ENCODE data around the gene SRGAP3.

Gene SRGAP3

GRCh38 chr3:9139366-9139765 is 110.1 kb downstream of the SRGAP3 start:
- DNase-seq, result no peak

GRCh38 chr3:9137676-9138075 is 111.8 kb downstream of the SRGAP3 start:
- DNase-seq, result no peak

DNA sequence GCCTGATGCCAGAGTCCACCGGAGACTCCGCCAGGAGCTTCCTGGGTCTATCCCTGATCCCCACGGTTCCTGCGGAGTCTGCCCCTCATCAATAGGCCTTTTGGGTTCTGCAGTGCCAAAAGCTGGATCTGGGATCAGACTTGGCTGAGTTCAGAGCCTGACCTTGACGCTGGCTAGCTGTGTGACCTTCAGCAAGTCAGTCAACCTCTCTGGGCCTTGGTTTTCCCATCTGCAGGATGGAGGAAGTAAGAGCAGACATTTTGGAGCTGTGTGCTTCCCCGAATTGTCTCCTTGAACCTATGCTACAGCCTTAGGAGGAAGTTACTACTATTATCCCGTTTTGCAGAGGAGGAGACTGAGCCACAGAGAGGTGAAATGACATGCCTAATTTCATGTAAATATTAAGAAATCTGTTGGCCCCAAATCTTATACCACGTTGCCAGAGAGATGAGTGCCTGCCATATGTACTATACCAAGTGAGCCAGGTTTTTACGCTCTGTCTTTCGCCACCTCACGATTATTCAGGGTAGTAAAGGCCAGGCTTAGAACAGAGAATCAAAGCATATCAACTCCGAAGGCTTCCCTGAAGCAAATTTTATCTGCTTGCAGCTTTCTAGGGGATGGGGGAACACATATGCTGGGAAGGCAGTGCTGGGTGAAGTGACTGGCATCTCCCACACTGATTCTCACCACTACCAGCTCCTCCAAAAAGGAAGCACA is 112.5 kb downstream of the SRGAP3 start:
- no peak for DNase-seq

- DNase-seq, result no peak
Observed at GRCh38 chr3:9135930-9136525, 113.4 kb downstream of the SRGAP3 start.

- DNase-seq, result no peak
Observed at GRCh38 chr3:9135526-9135925, 113.9 kb downstream of the SRGAP3 start.

GRCh38 chr3:9133656-9134055 is 115.8 kb downstream of the SRGAP3 start:
- DNase-seq, result no peak

GRCh38 chr3:9130345-9131305 is 118.8 kb downstream of the SRGAP3 start:
- DNase-seq, result no peak

GRCh38 chr3:9129365-9129764 is 120.1 kb downstream of the SRGAP3 start:
- no peak for DNase-seq

DNA sequence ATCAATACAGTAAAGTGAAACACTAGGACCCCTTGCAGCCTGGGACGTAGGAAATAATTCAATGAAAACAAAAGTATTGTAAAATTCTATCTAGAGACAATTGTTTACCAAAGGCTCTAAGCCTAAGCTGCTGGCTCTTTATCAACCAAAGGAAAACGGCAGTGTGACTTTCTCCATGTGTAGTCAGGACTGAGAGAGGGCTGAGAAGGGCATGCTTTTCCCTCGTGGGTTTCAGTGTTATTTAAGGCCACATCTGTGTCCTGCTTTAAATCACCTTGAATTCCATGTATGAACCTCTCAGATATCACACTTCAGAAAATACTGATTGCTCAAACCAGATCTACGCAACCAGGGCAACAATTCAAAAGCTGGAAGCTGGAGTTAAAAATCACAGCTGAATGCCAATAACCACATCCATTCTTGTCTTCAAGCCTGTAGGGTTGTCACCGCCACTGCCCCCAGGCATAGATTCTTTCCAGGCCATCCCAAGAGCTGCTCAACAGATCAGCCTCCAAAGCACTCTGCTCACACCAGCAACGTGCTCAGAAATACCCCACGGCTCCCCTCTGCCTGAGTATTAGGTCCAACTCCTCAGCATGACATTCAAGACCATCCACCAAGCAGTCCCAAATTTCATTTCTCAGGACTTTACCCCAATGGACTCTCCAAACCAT is 124.0 kb downstream of the SRGAP3 start:
- no peak for DNase-seq

DNA sequence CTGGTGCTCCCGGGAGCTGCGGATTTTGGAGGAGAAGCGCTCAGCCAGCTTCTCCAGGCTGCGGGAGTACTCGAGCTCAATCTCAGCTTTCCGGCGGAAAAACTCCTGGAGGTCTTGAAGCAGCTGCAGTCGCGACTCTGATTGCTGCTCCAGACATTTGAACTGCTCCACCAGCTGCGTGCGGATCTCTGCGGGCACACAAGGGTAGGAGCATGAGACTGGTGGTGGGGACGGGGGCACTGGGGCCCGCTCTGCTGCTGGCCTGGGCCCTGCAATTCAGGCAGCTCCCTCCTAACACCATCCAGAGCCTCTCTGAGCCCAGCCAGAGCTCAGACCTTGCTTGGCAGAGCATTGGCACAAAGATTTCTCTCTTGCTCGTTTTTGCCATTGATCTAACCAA is 124.7 kb downstream of the SRGAP3 start:
- DNase-seq, result no peak

DNA sequence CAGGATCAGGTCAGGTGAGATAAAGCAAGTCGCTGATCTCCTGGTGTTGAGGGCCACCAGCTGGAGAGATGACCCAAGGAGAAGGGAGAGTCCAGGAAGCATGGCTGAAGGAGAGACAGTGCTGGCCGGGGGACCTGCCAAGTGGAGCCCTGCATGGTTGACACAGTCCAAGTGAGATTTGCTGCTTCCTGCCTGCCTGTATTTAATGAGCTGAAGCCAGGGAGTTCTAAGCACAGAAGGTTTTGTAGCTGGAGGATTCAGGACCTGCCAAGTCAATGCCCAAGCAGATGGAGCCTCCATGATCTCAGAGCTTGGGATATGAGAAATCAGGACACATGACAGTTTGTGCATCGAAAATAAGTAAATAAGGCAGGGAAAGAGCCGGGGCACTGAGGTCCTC is 125.6 kb downstream of the SRGAP3 start:
- no peak for DNase-seq

- no peak for DNase-seq
Observed at GRCh38 chr3:9122732-9123364, 126.6 kb downstream of the SRGAP3 start.

- DNase-seq, result no peak
Observed at GRCh38 chr3:9121366-9122001, 128.0 kb downstream of the SRGAP3 start.

GRCh38 chr3:9119331-9119730 is 130.1 kb downstream of the SRGAP3 start:
- no peak for DNase-seq

GRCh38 chr3:9118222-9118621 is 131.2 kb downstream of the SRGAP3 start:
- DNase-seq, result no peak

DNA sequence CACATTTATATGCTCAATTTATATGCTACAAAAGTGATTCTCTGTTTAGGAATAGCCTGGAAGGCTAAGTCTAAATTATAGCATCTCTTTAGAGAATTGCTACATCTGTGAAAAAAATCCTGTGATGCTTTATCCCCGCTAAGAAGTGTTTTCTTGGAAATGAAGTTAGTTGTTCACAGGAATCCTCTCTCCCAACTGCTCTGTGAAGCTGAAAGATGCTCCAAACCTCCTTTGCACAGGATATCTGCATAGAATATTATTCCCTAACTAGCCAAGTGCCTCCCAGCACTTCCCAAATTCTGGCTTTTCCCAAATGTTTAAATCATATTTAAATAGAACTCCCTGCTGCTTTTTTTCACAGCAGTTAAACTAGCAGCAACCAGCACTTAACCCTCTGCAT is 132.2 kb downstream of the SRGAP3 start:
- DNase-seq, result no peak

DNA sequence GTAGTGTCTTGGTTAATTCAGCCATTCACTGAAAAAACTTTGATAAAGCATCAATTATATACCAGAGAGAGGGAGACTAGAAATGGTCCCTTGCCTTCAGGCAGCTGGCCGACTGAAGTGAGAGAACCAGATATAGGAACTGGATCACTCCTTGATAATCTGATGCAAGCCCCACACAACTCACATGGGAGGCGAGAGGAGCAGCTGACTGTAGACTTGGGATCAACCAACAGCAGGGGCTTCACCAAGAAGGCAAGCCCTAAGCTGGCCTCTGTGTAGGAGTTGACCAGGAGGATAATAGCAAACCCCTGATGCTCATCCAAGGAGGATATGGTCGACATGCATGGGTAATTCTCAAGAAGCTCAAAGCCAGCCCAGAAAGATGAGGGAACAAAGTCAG is 133.1 kb downstream of the SRGAP3 start:
- no peak for DNase-seq

- DNase-seq, result no peak
Observed at GRCh38 chr3:9115336-9115735, 134.1 kb downstream of the SRGAP3 start.

DNA sequence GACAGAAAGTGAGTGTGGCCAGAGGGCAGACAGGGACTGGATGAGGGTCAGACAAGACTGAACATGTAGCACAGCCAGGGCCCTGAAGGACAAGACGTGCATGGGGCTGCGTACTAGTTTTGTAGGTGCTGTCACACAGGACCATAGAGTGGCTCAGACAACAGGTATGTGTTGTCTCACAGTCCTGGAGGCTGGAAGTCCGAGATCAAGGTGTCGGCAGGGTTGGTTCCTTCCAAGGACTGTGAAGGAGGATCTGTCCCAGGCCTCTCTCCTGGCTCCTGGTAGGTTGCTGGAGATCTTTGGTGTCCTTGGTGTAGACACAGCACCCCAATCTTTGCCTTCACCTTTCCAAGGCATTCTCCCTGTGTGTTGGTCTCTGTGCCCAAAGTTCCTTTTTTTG is 136.4 kb downstream of the SRGAP3 start:
- DNase-seq, result no peak

DNA sequence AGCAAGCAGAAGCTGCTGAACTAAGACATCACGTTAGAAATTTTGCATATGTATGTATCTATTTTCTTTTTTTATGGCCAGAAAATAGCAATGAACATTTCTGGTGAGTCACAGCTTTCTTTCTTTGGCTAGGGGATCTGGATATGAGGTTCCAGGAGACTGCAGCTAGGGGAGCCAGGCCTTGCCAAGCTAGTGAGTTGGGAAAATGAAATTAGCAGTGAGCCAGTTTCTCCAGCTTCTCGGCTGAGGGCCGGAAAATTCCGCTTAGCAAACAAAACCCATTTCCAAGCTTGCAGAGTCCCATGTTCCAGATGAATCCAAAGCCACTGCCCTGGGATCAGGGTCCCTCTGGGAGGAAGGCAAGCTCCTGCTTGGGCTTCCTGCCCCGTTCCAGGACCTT is 137.6 kb downstream of the SRGAP3 start:
- DNase-seq, result no peak

GRCh38 chr3:9111417-9111816 is 138.0 kb downstream of the SRGAP3 start:
- DNase-seq, result no peak

- DNase-seq, result no peak
Observed at GRCh38 chr3:9110802-9111201, 138.6 kb downstream of the SRGAP3 start.

Data from NCI-H774 (cell line).